OCI-LY3 (cell line): ENCODE measurements around the gene NT5DC1.

Experiments
- H2AFZ ChIP-seq: fragments of 200-600, 300-600 bp; shearing (Covaris generic); 2 replicates; pipeline ENCODE4 v1.6.0; 2014; ENCODE audit warnings: antibody characterized with exemption, low read depth, low read length
- H3K27ac ChIP-seq: fragments of 200-600, 300-600 bp; sonication (generic); 2 replicates; pipeline ENCODE4 v1.5.1; 2014; ENCODE audit warnings: mild to moderate bottlenecking, low read length, moderate library complexity, mixed read lengths
- H3K27me3 ChIP-seq: fragments of 200-600, 300-600 bp; sonication (generic); 2 replicates; pipeline ENCODE4 v1.6.1; 2014; ENCODE audit warnings: low read depth, low read length, mixed read lengths
- H3K36me3 ChIP-seq: fragments of 200-600, 300-600 bp; sonication (generic); replicated peaks from 2 replicates; pipeline ENCODE3; 2014; ENCODE audit warnings: low read depth, low read length, mixed read lengths
- H3K4me1 ChIP-seq: fragments of 300-600, 200-600 bp; sonication (generic); 2 replicates; pipeline ENCODE4 v1.6.1; 2014; ENCODE audit warnings: low read length, mixed read lengths
- H3K4me2 ChIP-seq: fragments of 200-600, 300-600 bp; sonication (generic); 2 replicates; pipeline ENCODE4 v1.6.1; 2014; ENCODE audit warnings: low read length, mixed read lengths
- H3K4me3 ChIP-seq: fragments of 300-600, 200-600 bp; sonication (generic); 2 replicates; pipeline ENCODE4 v1.5.1; 2014; ENCODE audit warnings: antibody characterized with exemption, mild to moderate bottlenecking, low read length, moderate library complexity
- H3K79me2 ChIP-seq: fragments of 300-600, 200-600 bp; shearing (Covaris generic); 2 replicates; pipeline ENCODE4 v1.6.1; 2014; ENCODE audit warnings: mild to moderate bottlenecking, low read length, mixed read lengths
- H3K9ac ChIP-seq: fragments of 300-600, 200-600 bp; shearing (Covaris generic); 2 replicates; pipeline ENCODE4 v1.6.0; 2014; ENCODE audit warnings: mild to moderate bottlenecking, low read length, moderate library complexity
- H3K9me3 ChIP-seq: fragments of 200-600, 300-600 bp; shearing (Covaris generic); 2 replicates; pipeline ENCODE4 v1.6.1; 2014; ENCODE audit warnings: low read length, mixed read lengths; ENCODE audit not compliant: insufficient read depth
- H4K20me1 ChIP-seq: fragments of 200-600, 300-600 bp; sonication (generic); 2 replicates; pipeline ENCODE4 v1.6.1; 2016; ENCODE audit warnings: low read length, mixed read lengths; ENCODE audit not compliant: insufficient read depth
- CTCF ChIP-seq: fragments of 200-600, 300-600 bp; sonication (generic); IDR thresholded peaks from 2 replicates; pipeline ENCODE4 v1.5.1; 2014; ENCODE audit warnings: antibody characterized with exemption, low read length, low read depth
- EZH2phosphoT487 ChIP-seq: fragments of 200-600 bp; shearing (Covaris generic); IDR thresholded peaks from 2 replicates; pipeline ENCODE4 v1.6.1; 2018; ENCODE audit warnings: antibody characterized with exemption, mixed run types, low read depth

Gene NT5DC1

DNA sequence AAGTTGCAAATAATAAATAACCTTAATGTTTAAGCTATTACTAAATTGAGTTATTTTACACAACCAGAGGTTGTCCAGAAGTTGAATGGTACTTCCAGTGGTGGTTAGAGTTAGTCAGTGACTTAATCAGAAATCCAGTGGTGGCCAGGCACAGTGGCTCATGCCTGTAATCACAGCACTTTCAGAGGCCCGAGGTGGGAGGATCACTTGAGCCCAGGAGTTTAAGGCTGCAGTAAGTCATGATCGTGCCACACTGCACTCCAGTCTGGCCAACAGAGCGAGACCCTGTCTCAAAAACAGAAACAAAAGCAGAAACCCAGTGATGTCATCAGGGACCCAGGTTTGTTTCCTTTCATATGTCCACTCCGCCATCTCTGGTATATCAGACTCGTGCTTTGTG is 118.2 kb downstream of the NT5DC1 start:
- Histone ChIP-seq H3K27me3 (no peaks in the 10 kb centered on the region), H4K20me1 (no peaks in the 10 kb centered on the region), H3K4me1 (peaks cover 7% of the 10 kb centered on the region; the same call in 1 of the 2 replicates), H3K9ac (no peak overlapping the region), H3K79me2 (no peaks in the 10 kb centered on the region), H3K4me2 (no peak overlapping the region), H3K9me3 (no peaks in the 10 kb centered on the region), H3K27ac (no peak overlapping the region), H2AFZ (no peak overlapping the region), H3K4me3 (no peak overlapping the region), H3K36me3 (no peaks in the 10 kb centered on the region)
- TF ChIP-seq CTCF = no peak
- no peak for TF ChIP-seq EZH2phosphoT487

GRCh38 chr6:116221067-116221466 is 120.4 kb downstream of the NT5DC1 start:
- Histone ChIP-seq H3K4me1 (peaks cover 2% of the 10 kb centered on the region; the same call in 1 of the 2 replicates), H3K27me3 (no peaks in the 10 kb centered on the region), H4K20me1 (no peaks in the 10 kb centered on the region), H3K4me2 (no peak overlapping the region), H3K36me3 (no peaks in the 10 kb centered on the region), H3K9ac (no peak overlapping the region), H2AFZ (no peak overlapping the region), H3K79me2 (no peaks in the 10 kb centered on the region), H3K4me3 (no peak overlapping the region), H3K9me3 (no peaks in the 10 kb centered on the region), H3K27ac (no peak overlapping the region)
- no peak for TF ChIP-seq CTCF
- TF ChIP-seq EZH2phosphoT487 = no peak

DNA sequence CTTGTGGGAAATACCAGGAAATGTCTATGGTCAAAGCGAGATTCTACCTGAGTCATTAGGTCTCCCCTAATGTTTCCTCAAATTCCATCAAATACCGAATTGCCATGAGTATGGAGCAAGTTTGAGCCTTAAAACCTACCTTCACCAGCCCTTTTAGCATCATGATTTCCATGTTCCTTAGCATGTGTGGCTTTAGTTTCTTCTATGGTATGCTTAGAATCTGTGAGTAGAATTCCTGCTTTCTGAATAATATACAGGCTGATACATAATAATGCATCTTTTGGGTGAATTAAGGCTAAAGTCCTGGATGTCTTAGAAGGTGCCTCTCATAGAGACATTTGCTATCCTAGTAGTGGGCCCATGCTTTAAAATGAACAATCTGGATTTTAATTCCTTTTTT is 121.3 kb downstream of the NT5DC1 start:
- H3K4me3 ChIP-seq = no peak overlapping the region
- H3K9me3 ChIP-seq = no peaks in the 10 kb centered on the region
- H3K36me3 ChIP-seq = no peaks in the 10 kb centered on the region
- no peaks in the 10 kb centered on the region for H3K79me2 ChIP-seq
- no peaks in the 10 kb centered on the region for H4K20me1 ChIP-seq
- peaks cover 2% of the 10 kb centered on the region; the same call in 1 of the 2 replicates for H3K4me1 ChIP-seq
- no peak overlapping the region for H2AFZ ChIP-seq
- H3K9ac ChIP-seq = no peak overlapping the region
- TF ChIP-seq CTCF (no peak), EZH2phosphoT487 (no peak)
- no peak overlapping the region for H3K27ac ChIP-seq
- H3K4me2 ChIP-seq = no peak overlapping the region
- H3K27me3 ChIP-seq = no peaks in the 10 kb centered on the region

GRCh38 chr6:116223355-116223754 is 122.7 kb downstream of the NT5DC1 start:
- H3K27me3 ChIP-seq = no peaks in the 10 kb centered on the region
- TF ChIP-seq EZH2phosphoT487 = no peak
- no peak for TF ChIP-seq CTCF
- no peaks in the 10 kb centered on the region for H3K9me3 ChIP-seq
- no peak overlapping the region for H3K9ac ChIP-seq
- H2AFZ ChIP-seq = no peak overlapping the region
- no peaks in the 10 kb centered on the region for H3K79me2 ChIP-seq
- H3K36me3 ChIP-seq = no peaks in the 10 kb centered on the region
- H3K4me3 ChIP-seq = no peak overlapping the region
- no peaks in the 10 kb centered on the region for H4K20me1 ChIP-seq
- H3K4me1 ChIP-seq = peaks cover under 1% of the 10 kb centered on the region; the same call in 1 of the 2 replicates
- H3K27ac ChIP-seq = no peak overlapping the region
- no peak overlapping the region for H3K4me2 ChIP-seq
